Keratinocyte (primary cell): ENCODE measurements around the gene FAM114A1.

Experiments used
- CTCF ChIP-seq, 3 experiments: IDR thresholded peaks in 1 of 3; conservative IDR thresholded peaks in 1 of 3; optimal IDR thresholded peaks in 1 of 3; 2 replicates in 2 of 3; 3 replicates in 1 of 3; pipeline versions ENCODE3 to v1.5.1; 2011; ENCODE audit warnings: low read length in 3 of 3, mild to moderate bottlenecking in 3 of 3, moderate library complexity in 2 of 3, control low read depth in 1 of 3, inconsistent platforms in 1 of 3; ENCODE audit not compliant: insufficient read depth in 2 of 3; ENCODE audit errors: extremely low read depth in 1 of 3
- EZH2 ChIP-seq: IDR thresholded peaks from one replicate; pipeline ENCODE4 v1.6.1; 2012; ENCODE audit warnings: inconsistent platforms, mild to moderate bottlenecking, low read length, moderate library complexity

- TF ChIP-seq CTCF (optimal IDR thresholded peaks at IDR 0.05 in 1 of 3, IDR thresholded peaks at IDR 0.05 in 1 of 3, conservative IDR thresholded peaks at IDR 0.05 in 1 of 3; ENCODE audit: extremely low read depth in 1 of 3, insufficient read depth in 2 of 3, low read length in 3 of 3) = no peak
- no peak for TF ChIP-seq EZH2
Measured at GRCh38 chr4:38920186-38920585, 52.6 kb downstream of the FAM114A1 start.
